Hepatocyte (in vitro differentiated cells): Measurements from ENCODE around the gene USP54.

Source experiments
- CTCF ChIP-seq: fragments of 200-600 bp; sonication (generic); IDR thresholded peaks from 2 replicates; pipeline ENCODE4 v1.5.1; 2016; ENCODE audit warnings: antibody characterized with exemption, mild to moderate bottlenecking; ENCODE audit not compliant: poor library complexity
- EZH2 ChIP-seq: fragments of 200-600 bp; sonication (generic); IDR thresholded peaks from 2 replicates; pipeline ENCODE4 v1.6.1; 2016; ENCODE audit warnings: antibody characterized with exemption, mild to moderate bottlenecking, borderline replicate concordance
- EZH2phosphoT487 ChIP-seq: fragments of 200-600 bp; sonication (generic); IDR thresholded peaks from one replicate; pipeline ENCODE4 v1.6.1; 2018; ENCODE audit warnings: antibody characterized with exemption, mild to moderate bottlenecking, low read depth, moderate library complexity; ENCODE audit not compliant: unreplicated experiment, severe bottlenecking

DNA sequence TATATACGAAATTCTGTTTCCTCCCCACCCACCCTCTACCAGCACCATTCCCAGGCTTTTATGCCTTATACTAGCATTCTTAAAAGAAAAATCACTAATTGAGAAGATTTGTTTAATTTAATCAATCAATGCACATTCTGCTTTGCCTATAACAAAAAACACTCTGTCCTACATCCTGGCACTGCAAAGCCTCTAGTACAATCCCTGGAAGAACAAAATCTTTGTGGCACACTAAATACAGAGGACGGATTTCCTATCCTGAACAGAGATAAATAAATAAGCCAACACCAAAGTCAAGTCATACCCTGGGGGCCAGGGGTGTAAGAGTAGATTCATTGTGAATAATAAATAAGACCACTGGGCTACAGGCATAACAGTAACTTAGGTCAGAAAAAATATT lies 34.3 kb downstream of the USP54 start:
- no peak for TF ChIP-seq EZH2phosphoT487
- TF ChIP-seq CTCF, result no peak
- TF ChIP-seq EZH2, result no peak
